ENCODE results near the gene SLFN13. TPM values are rescaled to one million over a fixed set of nuclear protein-coding genes. Genes with fewer than 3 reads are reported as not detected.

Gene SLFN13, protein sequence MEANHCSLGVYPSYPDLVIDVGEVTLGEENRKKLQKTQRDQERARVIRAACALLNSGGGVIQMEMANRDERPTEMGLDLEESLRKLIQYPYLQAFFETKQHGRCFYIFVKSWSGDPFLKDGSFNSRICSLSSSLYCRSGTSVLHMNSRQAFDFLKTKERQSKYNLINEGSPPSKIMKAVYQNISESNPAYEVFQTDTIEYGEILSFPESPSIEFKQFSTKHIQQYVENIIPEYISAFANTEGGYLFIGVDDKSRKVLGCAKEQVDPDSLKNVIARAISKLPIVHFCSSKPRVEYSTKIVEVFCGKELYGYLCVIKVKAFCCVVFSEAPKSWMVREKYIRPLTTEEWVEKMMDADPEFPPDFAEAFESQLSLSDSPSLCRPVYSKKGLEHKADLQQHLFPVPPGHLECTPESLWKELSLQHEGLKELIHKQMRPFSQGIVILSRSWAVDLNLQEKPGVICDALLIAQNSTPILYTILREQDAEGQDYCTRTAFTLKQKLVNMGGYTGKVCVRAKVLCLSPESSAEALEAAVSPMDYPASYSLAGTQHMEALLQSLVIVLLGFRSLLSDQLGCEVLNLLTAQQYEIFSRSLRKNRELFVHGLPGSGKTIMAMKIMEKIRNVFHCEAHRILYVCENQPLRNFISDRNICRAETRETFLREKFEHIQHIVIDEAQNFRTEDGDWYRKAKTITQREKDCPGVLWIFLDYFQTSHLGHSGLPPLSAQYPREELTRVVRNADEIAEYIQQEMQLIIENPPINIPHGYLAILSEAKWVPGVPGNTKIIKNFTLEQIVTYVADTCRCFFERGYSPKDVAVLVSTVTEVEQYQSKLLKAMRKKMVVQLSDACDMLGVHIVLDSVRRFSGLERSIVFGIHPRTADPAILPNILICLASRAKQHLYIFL
- total RNA-seq, result 1.5 and 2.3 TPM in 2 replicates

GRCh38 chr17:35448214-35448898, at the start of gene SLFN13:
SLFN13 (minus strand) TSS chr17:35448766; CDS start chr17:35445680, 3,086 bp downstream.

DNA sequence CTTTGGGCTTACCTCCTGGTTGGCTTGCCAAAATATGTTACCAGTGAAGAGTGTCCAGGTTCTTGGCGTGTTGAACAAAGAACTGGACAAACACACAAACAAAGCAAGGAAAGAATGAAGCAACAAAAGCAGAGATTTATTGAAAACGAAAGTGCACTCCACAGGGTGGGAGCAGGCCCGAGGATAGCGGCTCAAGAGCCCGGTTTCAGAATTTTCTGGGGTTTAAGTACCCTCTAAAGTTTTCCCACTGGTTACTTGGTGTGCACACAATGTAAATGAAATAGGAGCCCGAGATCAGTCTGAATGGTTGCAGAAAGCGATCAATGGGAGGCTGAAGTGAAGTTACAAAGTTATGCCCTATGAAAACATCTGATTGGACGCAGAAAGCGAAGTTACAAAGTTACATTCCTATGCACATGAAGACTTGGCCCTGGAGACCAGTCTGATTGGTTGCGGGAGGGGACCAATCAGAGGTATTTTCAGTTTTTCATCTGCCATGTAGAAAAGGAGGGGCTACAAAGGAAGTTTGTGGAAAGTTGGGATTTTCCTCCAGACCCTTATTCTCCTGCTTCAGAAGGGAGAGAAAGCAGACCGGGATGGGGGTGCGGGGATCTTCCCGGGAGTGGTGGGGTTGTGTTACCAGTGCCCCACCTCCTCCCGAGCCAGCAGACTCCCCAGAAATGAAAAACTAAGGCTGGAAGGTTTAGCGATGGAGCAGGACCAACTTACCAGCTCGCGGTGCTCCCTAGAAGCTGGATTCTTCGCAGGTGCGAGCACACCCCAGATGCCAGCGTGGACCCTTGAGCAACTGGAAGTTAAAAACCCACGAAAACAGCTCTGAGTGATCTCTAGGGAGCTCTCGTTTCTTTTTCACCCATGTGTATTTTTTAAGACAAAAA, 16.1 kb downstream of the SLFN13 start, which contains the start of gene SLFN12:
TSS of gene SLFN12 (minus strand) at position 325 of the 899 bp plus-strand sequence. CDS start 9,472 bp downstream, outside the sequence.

Small RNA genes within 50 kb of the gene (small RNA-seq; reads per million reads assigned to genes)
- gene AC060766.5, result not detected

Other genes starting within 250 kb of the SLFN13 start
- 25.5 and 46.8 TPM in 2 replicates for gene SLFN5, start 205.7 kb downstream of the SLFN13 start, total RNA-seq
- 62.4 and 77.9 TPM in 2 replicates for gene SLFN11, start 75.1 kb downstream of the SLFN13 start, total RNA-seq
- 44.4 and 48.2 TPM in 2 replicates for gene SLFN12, start 16.3 kb downstream of the SLFN13 start, total RNA-seq
- not detected in 2 replicates for gene SLFN12L, start 88.9 kb upstream of the SLFN13 start, total RNA-seq
- under 0.01 TPM in 1 of 2 replicates, not detected in the other for gene SLFN14, start 112.1 kb upstream of the SLFN13 start, total RNA-seq
- gene PEX12, start 129.8 kb upstream of the SLFN13 start, total RNA-seq, result 4.4 and 4.9 TPM in 2 replicates
- 156 and 172 TPM in 2 replicates for gene AP2B1, start 138.6 kb upstream of the SLFN13 start, total RNA-seq

All from vein endothelial cell (primary cell).